GM12873 (cell line): Measurements from ENCODE around the gene LAMTOR4.

Experiments used
- CTCF ChIP-seq: IDR thresholded peaks from 2 replicates; pipeline ENCODE4 v1.5.1; 2012; ENCODE audit warnings: low read depth, mild to moderate bottlenecking, moderate library complexity, low read length, control low read depth; ENCODE audit not compliant: insufficient read depth; ENCODE audit errors: missing control alignments

Gene LAMTOR4

GRCh38 chr7:100171840-100172239 lies 23.1 kb downstream of the LAMTOR4 start:
- no peak for TF ChIP-seq CTCF

- no peak for TF ChIP-seq CTCF
These were observed 25.2 kb downstream of the LAMTOR4 start for GRCh38 chr7:100173806-100174495.

GRCh38 chr7:100174582-100174981 lies 25.9 kb downstream of the LAMTOR4 start:
- no peak for TF ChIP-seq CTCF

- no peak for TF ChIP-seq CTCF
These were observed 26.7 kb downstream of the LAMTOR4 start for GRCh38 chr7:100175296-100175935.

- no peak for TF ChIP-seq CTCF
These were observed 27.7 kb downstream of the LAMTOR4 start for GRCh38 chr7:100176096-100177044.

GRCh38 chr7:100177045-100178001 lies 28.6 kb downstream of the LAMTOR4 start, which contains the start of the genes GPC2 and STAG3:
Gene GPC2, minus strand, starts transcription at chr7:100177381. Its CDS starts 182 bp downstream, at chr7:100177199.
Gene STAG3, plus strand, starts transcription at chr7:100177918. Its CDS starts 2,639 bp downstream, at chr7:100180557.
- TF ChIP-seq CTCF, result no peak
